OCI-LY3 (cell line): Measurements from ENCODE around the gene GOSR1.

Source experiments
- EZH2phosphoT487 ChIP-seq: fragments of 200-600 bp; shearing (Covaris generic); IDR thresholded peaks from 2 replicates; pipeline ENCODE4 v1.6.1; 2018; ENCODE audit warnings: antibody characterized with exemption, mixed run types, low read depth
- TF ChIP-seq, protein P1 (sequence below): fragments of 200-600, 300-600 bp; sonication (generic); IDR thresholded peaks from 2 replicates; pipeline ENCODE4 v1.5.1; 2014; ENCODE audit warnings: antibody characterized with exemption, low read length, low read depth

DNA sequence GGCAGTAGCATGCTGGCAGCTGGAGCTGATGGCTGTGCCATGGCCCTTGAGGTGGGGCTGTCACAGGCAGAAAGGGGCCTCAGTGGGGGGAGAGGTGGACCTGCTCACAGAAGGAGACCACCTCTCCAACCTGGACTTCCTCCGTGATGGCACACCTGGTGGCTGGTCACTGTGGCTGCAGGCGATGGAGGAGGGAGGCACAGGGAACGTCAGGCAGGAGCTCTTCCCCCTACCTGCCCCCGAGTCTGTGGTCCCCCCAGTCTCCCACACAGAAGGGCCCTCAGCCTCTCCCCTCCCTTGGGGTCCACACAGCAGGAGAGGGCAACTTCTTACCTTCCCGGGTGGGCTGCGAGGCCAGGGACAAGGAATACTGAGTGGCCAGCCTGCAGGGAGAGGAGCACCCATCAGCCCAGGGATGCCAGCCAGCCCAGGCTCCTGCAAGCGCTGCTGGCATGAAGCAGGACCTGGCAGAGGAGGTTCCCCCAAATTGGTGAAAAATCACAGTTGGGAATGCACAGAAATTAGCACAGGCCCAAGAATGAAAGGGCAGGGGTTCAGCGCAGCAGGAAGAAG lies 96.5 kb downstream of the GOSR1 start:
- TF ChIP-seq, protein P1, sequence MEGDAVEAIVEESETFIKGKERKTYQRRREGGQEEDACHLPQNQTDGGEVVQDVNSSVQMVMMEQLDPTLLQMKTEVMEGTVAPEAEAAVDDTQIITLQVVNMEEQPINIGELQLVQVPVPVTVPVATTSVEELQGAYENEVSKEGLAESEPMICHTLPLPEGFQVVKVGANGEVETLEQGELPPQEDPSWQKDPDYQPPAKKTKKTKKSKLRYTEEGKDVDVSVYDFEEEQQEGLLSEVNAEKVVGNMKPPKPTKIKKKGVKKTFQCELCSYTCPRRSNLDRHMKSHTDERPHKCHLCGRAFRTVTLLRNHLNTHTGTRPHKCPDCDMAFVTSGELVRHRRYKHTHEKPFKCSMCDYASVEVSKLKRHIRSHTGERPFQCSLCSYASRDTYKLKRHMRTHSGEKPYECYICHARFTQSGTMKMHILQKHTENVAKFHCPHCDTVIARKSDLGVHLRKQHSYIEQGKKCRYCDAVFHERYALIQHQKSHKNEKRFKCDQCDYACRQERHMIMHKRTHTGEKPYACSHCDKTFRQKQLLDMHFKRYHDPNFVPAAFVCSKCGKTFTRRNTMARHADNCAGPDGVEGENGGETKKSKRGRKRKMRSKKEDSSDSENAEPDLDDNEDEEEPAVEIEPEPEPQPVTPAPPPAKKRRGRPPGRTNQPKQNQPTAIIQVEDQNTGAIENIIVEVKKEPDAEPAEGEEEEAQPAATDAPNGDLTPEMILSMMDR: no peak
- no peak for TF ChIP-seq EZH2phosphoT487
